PC-3 (cell line): Measurements from ENCODE around the gene SH3RF3.

Experiments used
- CTCF ChIP-seq: fragments of 300-600 bp; sonication (generic); conservative IDR thresholded peaks from 2 replicates; pipeline ENCODE4 v1.5.1; 2017; ENCODE audit warnings: antibody characterized with exemption, low read depth, mild to moderate bottlenecking, low read length
- EZH2 ChIP-seq: fragments of 300-600 bp; sonication (generic); IDR thresholded peaks from one replicate; pipeline ENCODE4 v1.6.1; 2017; ENCODE audit warnings: antibody characterized with exemption, mild to moderate bottlenecking, low read length; ENCODE audit not compliant: unreplicated experiment
- EZH2phosphoT487 ChIP-seq: fragments of 300-600 bp; sonication (generic); IDR thresholded peaks from 2 replicates; pipeline ENCODE4 v1.6.1; 2018; ENCODE audit warnings: mild to moderate bottlenecking, antibody characterized with exemption, low read length, borderline replicate concordance

- no peak for TF ChIP-seq CTCF
- TF ChIP-seq EZH2phosphoT487: no peak
- TF ChIP-seq EZH2: no peak
Observed at GRCh38 chr2:109126501-109126860, 2.5 kb upstream of the SH3RF3 start.
